CD4-positive, alpha-beta T cell treated with Interferon alpha-2 for 1 hour (primary cell): Measurements from ENCODE around the gene RNF152.

Source experiments
- DNase-seq, 2 donors: peaks; one replicate each; pipeline ENCODE4 v3.0.0-alpha.2; 2020 to 2022

Gene RNF152

DNA sequence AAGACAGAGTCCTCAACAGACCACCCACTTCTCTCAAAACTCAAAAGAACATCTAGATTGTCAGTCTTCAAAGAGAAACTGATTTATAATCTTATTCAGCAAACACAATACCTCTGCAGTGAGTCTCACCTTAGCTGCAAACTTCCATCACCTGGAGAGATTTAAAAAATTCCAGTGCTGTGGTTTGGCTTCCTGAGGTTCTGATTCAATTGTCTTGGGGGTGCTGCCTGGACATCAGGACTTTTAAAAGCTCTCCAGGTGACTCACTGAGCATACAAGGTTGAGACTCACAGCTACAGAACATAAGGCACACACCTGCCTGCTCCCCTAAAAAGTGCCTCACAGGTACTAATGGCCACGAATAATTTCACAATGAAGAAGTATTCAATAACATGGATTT, 40.3 kb downstream of the RNF152 start:
- DNase-seq, result no peak

- DNase-seq, result no peak
Measured at GRCh38 chr18:61851940-61852451, 40.8 kb downstream of the RNF152 start.

GRCh38 chr18:61851279-61851678, 41.5 kb downstream of the RNF152 start:
- DNase-seq, result no peak

GRCh38 chr18:61850756-61851155, 42.1 kb downstream of the RNF152 start:
- no peak for DNase-seq

DNA sequence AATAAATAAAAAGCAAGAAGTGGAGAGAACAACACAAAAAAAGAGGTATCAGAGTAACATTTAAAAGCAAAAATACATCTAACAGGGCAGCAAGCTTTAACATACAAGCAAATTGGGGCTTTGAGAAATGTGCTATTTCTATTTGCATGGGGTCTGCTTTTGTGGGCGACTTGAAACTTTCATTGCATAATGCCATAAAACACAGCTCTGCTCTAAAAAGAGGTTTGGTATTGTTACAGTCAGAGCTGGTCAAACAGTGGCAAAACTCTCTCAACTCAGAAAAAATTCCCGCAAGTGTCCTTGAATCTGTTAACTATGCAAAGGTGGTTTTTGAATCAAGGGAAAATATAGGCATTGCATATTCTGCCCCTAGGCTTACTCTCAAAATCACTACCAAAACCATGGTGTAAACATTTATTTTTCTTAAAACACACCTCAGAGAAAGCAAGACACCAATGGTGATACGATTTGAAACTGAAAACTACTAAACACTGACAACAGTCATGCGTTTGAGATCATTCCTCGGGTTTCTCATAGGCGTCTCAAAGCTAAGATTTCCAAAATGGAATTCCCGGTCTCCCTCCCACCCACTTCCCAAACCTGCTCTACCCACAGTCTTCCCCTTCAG, 45.5 kb downstream of the RNF152 start:
- no peak for DNase-seq

DNA sequence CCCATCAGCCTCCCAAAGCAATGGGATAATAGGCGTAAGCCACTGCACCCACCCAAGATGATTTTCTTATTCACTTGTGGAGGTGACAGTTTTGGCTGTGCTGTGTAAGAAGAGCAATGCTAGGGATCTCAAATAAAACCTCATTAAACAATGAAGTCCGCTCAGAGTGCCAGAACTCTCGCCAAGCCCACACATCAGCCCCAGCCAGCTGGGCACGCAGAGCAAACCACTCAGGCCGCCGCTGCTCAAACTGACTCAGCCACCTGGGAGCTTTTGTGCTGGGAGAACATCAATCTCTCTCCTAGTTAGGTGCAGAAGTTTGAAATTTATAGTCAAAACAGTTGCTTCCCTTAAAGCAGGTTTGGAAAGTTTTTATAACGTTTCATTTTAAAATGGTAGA, 47.6 kb downstream of the RNF152 start:
- no peak for DNase-seq

- DNase-seq, result no peak
Measured at GRCh38 chr18:61844726-61845125, 48.1 kb downstream of the RNF152 start.

DNA sequence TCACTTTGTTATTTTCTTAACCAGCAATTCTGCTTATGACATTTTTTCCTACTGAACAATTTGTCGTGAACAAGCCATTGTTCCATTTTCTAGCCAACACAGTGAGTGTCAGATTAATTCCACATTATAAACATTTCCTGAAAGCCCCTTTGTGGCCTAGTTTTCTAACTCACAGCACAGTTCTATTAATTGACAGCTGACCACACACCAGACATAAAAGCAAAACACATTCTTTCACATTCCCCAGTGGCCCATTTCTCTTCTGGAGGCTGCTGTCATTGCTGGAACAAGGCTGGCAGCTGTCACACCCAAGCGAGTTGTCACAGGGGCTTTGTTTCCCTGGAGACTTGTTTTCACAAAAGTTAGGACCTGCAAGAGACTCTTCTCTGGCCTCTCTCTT, 50.7 kb downstream of the RNF152 start:
- DNase-seq, result no peak

GRCh38 chr18:61841706-61842105, 51.1 kb downstream of the RNF152 start:
- DNase-seq, result no peak

DNA sequence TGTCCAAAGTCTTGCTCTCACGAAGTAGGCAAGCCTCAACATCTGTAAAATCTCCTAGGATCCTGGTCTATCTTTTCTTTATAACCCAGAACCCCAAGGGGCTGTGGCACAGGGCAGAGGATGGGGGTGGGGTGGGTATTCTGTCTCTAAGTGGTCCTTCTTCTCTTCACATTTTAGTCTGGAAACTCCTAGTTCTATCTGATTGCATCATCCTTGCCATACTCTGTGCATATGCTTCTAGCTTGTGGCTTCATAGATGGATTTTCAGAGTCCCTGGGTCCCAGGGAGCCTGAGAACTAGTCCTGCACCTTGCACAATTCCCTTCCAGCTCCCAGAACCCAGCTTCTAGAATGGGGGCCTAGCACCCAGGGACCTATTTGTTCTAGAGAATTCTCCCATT, 52.5 kb downstream of the RNF152 start:
- DNase-seq, result no peak

DNA sequence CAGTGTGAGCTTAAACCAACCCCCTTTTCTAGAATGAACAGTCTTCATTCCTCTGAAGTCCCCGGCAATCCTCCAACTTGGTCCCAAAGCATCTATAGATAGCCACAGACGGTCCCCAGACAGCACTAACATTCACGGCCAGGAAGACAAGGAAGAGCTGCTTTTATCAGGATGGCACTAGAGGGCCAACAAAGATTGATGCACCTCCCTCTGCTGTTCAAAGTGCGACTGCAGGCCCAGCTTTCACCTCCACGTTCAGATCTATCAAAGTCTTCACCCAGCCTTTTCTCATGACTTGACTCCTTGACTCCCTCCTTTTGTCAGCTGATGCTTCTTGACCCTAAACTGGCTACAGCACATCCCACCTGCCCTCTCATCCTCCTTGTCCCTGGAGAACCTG, 54.3 kb downstream of the RNF152 start:
- DNase-seq, result no peak

- DNase-seq, result no peak
Measured at GRCh38 chr18:61833978-61834377, 58.8 kb downstream of the RNF152 start.

GRCh38 chr18:61833387-61833786, 59.4 kb downstream of the RNF152 start:
- DNase-seq, result peak in 1 of 2 donors; percentile 13

DNA sequence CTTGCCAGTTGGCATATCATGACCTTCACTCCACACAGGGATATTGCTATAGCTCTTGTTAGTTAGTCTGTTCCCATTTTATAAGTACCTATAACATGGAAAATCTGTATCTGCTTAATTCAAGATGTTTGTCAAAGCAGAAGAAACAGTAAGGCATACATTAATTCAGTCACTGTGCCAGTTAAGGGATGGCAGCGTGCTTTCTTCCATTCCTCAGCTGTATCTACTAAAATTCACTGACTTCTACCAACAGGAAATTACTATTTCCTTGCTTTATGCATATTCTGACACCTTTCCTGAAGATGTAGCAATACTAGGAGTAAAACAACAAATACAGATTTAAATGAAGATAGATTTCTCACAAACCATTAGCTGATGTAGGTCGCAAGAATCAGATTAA, 59.9 kb downstream of the RNF152 start:
- no peak for DNase-seq

- DNase-seq, result no peak
Measured at GRCh38 chr18:61831071-61831470, 61.7 kb downstream of the RNF152 start.

DNA sequence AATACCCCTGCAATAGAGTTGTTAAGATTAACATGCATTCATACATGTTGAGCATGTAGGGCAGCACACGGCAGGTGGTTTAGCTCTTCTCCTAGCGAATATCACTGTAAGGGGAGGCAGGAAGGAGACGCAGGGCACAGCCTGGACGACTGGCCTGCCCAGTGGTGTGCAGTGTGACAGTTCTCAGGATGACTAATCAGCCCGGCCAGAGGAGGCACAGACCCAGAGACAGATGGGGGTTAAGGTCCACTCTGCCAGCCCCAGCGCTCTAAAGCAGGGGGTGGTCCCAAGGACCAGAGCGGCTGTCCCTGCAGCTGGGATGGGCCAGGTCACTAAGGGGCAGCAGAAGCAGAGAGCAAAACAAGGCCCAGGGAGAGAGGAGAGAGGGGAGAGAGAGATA, 63.7 kb downstream of the RNF152 start:
- DNase-seq, result no peak

DNA sequence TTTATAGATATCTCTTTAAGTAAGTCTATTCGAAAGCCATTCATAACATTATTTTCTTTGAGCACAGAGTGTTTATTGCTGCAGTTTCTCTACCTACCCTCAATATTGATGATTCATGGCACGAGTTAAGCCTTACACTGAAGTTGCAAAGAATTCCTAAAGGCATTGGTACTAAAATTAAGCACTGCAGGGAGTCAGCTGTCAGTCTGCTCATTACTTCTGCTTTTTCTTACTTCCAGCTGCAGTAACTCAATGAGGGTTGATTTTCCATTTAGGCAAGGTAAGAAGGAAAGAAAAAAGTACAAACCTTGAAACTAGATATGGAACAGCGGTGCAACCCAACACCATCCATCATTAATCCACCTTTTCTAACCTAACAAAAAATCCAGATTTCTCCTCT, 65.2 kb downstream of the RNF152 start:
- no peak for DNase-seq

DNA sequence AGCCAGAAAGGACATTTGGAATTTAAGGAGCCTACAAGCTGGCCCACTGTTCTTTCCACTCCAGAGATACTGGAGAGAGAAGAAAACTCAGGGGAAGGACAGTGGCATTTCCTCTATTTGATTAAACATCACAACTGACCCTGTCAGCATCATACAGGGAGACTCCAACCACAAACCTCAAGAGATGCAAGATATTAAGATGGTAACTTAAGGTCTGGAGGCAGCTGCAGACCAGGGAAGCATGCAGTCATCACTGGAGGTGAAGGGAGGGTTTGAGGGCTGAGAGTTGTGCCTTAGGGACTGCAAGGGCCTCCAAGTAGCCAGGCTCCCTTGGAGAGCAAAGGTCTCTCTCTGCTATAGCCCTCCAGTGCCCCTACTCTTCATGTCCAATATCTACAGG, 67.4 kb downstream of the RNF152 start:
- no peak for DNase-seq

GRCh38 chr18:61824733-61825363, 68.0 kb downstream of the RNF152 start:
- no peak for DNase-seq

DNA sequence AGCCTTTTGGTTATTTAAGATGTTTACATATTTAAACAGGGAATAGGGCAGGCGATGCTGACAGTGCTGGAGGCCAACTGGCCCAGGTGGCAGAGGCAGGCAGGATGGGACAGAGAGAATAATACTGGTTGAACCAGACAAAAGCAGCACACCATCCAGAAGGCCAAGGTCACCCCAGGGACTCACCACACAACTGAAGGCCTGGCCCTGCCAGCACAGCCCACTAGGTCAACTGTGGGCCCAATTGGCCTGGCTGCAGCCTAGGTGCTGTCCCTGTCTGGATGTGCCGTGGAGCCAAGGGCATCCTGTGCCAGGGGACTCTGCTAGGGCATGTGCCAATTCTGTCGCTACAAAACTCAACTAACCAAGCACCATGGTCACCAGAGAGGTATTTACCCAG, 69.2 kb downstream of the RNF152 start:
- DNase-seq, result no peak

DNA sequence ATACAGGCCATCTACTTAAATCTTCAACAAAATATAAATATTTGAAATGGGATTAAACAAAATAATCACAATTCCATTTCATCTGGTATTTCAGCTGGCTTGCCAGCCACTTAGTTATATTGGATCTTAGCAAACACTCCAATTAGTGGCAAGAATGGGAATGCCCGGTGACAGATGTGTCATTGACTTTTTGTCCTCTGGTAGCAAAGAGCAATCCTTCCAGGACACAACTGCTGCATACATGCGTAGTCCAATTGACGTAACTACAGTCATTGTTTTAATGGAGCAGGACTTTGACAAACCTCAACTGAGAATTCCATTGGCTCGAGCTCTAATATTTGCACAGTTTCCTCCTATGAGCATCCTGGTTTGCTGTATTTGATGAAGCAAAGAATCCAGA, 69.9 kb downstream of the RNF152 start:
- DNase-seq, result no peak

GRCh38 chr18:61821748-61822147, 71.1 kb downstream of the RNF152 start:
- DNase-seq, result no peak

DNA sequence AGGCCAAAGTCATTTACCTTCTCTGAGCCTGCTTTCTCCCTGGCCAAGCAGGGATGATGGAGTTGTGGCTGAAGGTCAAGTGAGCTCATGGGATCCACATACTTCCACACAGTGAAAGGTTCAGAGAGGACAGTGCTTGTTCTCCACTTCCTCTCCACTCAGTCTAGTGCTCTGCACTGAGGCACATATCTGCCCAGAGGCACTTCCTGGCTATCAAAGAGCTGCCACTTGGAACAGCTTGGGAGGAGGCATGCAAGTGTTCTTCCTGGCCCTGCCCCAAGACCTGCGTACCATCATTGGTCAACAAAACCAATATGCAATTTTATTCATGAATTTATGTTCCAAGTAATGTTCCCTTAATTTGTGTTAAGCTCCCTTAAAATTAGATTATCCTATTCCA, 71.9 kb downstream of the RNF152 start:
- DNase-seq, result no peak

DNA sequence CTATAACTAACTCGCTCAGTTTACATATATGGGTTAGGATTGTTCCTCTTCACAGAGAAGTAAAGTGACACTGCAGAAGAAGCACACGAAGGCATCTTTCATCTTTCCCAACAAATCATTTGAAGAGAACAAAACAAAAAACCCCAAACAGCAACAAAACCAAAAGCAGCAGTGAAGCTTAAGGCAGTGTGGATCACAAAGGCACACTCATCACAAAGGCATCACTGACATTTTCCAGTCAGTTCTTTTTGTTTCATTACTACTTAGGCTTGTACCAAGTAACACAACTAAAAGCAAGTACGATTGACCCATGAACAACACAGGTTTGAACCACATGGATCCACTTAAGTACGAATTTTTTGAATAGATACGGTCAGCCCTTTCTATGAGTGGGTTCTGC, 75.7 kb downstream of the RNF152 start:
- no peak for DNase-seq

DNA sequence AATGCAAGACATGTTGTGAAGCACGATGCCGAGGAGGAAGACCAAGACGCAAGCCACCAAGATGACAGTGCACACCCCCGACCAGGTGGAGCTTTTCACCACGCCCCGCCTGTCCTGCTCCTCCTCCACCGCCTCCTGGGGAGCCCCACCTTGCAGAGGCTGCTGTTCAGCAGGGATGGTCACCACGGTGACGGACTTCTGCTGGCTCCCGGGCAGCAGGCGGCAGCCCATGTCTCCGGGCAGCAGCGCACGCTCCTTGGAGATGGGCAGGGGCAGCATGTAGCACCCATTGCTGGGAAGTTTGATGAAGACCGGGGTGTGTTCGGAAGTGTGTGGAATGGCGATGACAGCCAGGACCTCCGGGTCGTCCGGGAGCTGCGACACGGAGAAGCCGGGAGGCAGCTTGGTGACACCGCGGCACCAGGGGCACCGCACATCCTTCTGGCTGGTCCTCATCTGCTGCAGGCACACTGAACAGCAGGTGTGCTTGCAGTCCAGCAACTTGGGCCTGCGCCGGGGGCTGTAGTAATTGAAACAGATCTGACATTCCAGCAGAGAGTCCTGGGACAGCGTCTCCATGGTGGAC, 76.8 kb downstream of the RNF152 start:
- DNase-seq, result no peak
